ENCODE measurements around the gene ZNF831.

Gene ZNF831

DNA sequence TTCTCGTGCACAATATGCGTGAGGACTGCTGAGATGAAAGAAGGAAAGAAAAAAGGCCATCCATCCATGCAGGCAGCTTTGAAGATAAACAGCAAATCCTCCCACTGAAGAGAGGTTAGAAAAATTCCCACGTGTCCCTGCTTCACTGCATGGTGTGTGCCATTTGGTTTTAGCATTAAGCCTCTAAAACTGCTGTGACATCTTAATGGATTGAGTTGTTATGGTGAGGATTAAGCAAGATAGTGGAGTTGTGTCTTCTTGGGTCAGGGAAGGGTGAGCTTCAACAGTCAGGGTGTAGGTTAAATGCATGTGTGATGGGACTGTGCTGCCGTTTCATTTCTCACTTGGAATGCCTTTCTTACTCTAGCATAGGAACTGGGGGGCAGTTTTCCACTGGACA lies 50.5 kb downstream of the ZNF831 start:
- no peak for DNase-seq (ENCODE audit: low read depth in 2 of 2)

DNA sequence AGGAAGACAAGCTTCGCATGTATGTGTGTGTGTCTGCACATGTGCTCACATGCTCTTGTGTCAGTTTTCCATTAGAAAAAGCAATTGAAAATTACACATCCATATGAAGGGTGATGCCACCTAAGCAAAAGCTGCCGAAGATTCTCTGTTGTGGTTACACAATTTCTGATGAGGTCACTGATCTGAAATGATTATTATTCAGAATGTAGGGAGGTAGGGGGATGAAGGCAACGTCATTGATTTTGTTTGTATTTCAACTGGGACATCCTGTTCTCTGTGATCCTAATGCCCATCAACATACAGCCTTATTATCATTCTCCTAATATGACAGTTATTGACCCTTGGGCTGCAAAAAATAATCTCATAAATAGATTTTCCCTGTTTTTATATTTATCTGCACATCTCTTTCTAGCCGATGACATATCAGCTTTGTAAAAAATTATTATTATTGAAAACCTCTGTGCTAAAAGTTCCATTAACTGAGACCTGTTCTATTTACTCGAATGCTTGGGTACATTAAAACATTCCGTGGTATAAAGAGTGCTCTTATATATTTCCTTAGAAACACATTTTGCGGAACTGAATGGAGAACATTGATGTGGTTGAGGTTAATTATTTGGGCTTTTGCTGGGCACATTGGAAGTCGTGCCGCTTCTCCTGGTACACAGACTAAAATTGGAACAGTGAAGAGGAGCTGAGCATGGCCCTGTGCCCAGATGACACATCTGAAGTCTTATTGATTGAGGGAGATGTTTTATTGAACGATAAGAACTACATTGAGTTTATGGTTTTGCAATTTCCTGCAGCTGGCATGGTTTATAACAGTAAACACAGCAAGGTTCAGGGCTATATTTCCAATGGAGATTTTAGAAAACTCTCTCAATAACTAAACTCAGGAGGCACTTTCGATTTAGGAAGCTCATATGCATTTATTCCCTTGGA lies 51.3 kb downstream of the ZNF831 start:
- no peak for DNase-seq (ENCODE audit: low read depth in 2 of 2)

DNA sequence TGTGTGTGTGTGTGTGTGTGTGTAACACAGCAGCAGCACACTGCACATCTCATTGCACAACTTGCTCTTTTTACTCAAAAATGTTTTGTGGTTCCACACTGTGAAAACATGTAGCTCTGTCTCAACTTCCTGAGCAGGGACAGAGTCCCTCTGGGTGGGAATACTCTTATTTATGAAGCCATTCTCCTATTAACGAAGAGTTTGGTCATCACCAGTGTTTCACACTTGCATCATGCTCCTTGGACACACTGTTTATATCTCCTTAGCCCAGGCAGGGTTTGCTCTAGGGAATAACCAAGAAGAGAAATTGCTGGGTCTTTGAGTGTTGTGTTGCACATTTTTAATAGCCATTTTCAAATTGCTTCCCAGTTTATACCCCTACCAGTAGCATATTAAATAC lies 53.6 kb downstream of the ZNF831 start:
- DNase-seq (ENCODE audit: low read depth in 2 of 2): no peak

DNA sequence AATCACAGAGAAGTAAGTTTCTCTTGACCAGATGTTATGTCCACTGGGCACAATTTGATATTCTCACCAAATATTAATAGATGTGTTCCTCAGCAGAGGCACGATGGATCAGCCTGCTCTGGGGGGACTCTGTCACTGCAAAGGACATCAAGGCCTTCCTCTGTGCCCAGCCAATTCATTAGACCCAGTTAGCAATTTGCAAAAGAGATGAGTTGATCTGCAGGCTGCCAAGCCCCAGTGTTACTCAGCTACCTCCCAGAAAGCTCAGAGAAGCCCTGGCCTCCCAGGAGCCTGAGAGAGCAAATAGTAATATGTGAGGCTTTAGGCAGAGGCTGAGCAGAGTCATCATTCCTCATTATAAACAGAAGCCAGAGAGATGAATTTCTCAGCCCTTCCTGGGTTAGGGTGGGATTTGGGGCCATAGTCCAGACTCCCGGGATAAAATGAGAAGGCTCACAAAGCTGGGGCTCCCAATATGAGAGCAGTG lies 54.2 kb downstream of the ZNF831 start:
- no peak for DNase-seq (ENCODE audit: low read depth in 2 of 2)

DNA sequence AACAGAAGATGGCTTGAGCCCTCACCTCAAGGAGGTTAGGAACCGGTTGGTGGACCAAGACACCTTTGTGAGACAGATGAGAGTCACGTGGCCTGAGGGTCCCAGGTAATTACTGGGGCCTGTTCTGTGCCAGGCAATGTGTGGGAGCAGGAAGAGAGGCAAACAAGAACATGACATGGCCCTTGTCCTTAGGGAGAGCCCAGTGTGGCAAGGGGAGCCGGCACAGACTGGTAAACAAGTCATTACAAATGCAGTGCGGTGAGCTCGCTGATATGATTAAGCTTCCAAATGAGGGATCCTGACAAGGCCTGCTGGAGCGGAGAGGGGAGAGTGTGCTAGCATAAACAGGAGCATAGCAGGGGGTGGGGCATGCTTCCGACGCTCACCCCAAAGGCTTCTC lies 55.6 kb downstream of the ZNF831 start:
- no peak for DNase-seq (ENCODE audit: low read depth in 2 of 2)

DNA sequence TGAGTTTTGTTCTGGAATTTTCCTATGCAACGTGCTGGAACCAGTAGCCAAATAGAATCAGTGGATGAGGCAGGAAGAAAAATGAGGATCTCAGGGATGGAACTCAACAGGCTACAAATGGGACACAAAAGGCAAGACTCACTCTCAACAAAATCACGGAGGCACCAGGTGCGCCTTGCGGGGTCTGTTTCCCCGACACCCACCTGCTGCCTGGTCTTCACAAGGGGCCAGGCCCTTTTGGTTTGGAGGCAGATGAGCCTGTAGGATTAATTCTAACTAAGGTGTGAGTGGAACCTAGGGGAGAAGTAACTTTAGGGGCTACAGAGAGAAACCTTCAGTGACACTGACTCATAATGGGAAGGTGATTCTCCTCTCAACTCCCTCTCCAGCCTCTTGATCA lies 56.5 kb downstream of the ZNF831 start:
- no peak for DNase-seq (ENCODE audit: low read depth in 2 of 2)

DNA sequence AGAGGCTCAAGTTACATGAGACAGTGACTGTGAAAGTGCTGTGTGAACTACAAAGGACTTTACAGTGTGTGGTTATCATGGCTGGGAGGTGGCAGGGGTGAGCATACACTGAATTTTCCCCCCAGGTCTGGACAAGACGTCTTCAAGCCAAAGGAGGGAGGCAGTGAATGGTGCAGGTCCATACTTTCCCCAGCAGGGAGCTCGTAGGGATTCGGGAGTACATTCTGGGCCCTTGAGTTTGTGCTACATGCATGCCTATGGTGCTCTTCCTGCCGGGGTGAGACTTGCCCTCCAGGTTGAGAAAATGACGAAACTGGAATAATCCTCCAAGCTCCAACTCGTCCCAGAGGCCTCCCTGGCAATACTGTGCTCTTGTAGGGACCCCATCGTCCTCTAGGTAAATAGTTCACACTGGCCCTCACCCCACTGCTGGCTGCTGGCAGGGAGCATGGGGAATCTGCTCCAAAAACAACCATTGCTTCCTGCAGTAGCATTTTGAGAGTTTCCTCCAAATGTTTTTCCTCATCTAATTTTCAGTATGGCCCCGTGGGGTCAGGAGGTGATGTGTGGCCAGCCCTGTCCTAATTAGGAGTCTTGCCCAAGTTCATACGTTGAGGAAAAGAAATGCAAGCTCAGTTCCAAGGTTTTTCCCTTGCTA lies 57.6 kb downstream of the ZNF831 start:
- DNase-seq (ENCODE audit: low read depth in 2 of 2): no peak

DNA sequence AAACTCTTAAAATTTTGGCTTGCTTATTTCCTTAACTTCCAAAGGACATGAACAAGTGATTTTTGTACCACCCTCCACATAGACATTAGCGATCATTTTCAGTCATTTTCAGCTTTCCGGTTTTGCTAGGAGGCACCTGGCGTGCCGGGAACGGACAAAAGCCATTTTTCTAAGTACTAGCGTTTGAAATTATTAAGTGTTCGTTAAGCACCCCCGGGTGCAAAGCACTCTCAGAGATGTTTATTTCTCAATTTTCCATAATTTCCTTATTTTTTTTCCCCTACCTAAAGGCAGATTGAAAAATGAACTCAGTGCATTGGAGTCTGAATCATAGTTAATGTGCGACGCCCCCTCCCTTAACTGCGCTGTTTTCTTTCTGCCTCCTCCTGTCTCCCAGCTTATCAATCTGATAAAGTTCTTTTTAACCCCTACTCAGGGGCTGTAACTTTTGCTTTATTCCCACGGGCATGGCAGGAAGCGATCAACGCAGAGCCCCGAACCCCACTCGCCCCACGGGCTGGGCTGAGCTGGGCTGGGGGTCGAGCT lies 58.2 kb downstream of the ZNF831 start:
- DNase-seq (ENCODE audit: low read depth in 2 of 2): no peak

DNA sequence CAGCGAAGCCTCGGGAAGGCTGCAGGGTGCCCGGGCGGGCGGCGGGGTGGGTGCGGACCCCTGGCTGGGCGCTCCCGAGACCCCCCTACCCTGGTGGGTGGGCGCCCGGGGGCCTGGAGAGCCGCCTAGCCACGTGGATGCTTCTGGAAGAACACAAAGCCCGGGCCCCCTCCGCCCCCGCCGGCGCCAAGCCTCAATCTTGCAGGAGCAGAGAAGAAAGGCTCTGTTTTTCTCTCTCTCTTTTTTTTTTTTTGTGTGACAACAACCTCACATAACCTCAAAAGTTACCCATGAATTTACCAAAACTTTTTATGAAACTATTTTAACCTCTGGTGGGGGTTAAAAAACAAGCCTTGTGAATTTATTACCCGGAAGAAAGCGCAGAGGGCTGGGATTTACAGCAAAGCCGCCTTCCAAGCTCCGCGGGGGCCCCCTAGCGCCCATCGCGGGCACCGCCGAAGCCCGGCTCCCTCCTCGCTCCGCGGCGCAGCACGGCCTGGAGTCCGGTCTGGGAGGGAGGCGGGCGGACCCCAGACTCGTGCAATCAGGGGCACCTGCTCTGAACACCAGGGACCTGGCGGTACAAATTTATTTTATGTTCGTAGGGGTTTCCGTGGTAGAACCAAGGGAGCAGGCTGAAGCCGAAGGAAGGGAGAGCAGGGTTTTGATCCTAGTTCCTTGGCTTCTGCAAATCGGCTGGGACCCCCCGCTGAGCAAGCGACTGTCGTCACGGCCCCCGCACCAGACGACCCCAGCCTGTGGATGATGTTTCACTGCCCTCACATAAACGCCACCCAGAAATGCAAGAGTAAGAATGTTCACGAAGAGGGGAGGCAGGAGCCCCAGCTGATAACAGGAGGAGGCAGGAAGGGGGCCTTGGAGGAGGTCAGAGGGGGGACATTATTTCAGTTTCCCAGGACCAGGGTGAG lies 58.9 kb downstream of the ZNF831 start:
- DNase-seq (ENCODE audit: low read depth in 2 of 2): peak; percentile 65 to 67

DNA sequence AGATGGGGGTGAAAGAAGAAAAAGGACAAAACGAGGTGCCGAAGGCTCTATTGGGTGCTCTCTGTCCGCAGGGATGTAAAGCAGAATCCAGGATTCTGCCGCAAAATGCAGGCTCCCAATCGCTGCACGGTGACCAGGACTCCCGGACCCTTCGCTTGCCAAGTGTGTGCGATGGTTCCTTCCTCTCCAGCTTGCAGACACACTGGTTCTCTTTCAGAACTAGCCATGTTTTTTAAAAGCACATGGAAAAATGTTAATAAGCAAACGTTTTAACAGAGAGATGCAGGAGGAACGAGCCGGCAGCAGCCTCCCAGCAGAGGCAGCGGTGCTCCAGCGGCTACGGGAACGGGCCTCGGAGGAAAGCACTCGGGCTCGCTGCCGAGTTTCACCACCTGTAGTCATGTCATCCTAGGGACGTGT lies 59.6 kb downstream of the ZNF831 start:
- DNase-seq (ENCODE audit: low read depth in 2 of 2): no peak

DNA sequence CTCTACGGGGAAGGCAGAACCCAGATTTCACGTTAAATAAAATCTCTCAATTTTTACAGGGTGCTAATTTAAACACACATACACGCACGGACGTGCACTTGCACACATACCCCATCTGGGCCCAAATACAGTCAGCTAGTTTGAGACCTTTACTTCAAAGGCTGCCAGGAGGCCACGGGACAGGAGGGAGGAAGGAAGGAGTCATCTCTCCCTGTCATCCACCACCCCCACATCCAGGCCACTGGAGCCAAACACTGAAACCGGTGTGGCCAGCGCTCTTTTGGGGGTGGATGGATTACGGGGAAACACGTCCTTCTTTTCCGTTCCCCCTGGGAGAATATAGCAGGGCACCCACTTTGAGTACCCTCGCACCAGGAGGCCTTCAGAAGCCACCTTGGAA lies 60.1 kb downstream of the ZNF831 start:
- DNase-seq (ENCODE audit: low read depth in 2 of 2): no peak

DNA sequence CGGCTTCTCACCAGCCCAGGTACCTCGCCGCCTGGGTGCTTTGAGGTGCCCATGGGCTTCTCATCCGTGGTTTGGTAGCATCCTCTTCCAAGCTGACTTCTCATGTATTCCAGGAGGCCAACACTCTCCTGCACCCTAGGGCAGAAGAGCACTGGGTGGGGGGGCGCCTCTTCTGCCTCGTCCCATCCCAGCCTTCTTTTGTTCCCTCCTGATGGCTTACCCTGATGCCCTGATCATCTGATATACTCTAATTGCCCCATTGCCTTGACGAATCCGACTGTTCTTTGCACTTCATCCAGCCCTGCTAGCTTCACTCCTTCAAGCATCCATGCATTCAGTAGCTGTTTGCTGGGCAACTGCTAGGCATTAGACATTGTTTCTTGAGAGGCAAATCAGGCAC lies 60.6 kb downstream of the ZNF831 start:
- no peak for DNase-seq (ENCODE audit: low read depth in 2 of 2)

DNA sequence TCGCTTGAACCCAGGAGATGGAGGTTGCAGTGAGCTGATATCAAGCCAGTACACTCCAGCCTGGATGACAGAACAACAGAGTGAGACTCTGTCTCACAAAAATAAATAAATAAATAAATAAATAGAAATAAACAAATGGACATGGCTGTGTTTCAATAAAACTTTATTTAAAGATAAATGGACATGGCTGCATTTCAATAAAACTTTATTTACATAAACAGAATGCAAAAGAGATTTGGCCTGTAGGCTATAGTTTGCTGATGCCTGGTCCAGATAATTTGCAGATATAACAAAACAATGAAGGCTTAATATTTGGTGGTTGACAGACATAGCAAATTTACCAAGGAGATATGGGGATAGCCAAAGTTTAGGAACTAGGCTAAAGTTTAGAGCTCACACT lies 66.8 kb downstream of the ZNF831 start:
- no peak for DNase-seq (ENCODE audit: low read depth in 2 of 2)

DNA sequence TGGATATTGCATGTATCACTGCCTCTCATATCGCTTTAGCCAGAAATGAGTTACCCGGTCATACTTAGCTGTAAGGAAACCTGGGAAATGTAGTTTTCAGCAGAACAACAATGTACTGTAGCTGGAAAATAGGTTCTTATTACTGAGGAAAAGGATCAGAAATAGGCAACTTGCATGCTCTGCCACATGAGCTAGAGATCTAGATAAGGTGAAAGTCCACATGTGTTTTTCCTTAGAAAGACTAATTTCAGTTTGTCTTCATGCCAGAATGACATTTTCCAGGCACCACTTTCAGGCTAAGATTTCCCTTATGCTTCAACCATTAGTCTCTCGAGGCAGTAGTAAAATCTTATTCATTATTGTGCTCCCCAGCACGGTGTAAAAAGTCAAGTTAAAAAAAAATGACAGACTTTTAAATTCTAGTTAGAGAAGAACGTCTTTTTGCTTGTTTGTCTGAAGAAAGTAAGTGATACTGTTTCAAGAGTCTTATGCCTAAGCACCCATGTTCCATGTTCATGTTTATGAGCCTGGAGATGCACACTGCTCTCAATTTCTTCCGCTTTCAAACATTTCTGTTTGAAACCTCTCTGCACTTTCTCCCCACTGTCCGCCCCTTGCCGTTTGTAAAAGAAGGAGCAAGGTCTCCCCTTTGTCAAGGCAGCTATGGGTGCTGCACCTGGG lies 67.6 kb downstream of the ZNF831 start:
- no peak for DNase-seq (ENCODE audit: low read depth in 2 of 2)

DNA sequence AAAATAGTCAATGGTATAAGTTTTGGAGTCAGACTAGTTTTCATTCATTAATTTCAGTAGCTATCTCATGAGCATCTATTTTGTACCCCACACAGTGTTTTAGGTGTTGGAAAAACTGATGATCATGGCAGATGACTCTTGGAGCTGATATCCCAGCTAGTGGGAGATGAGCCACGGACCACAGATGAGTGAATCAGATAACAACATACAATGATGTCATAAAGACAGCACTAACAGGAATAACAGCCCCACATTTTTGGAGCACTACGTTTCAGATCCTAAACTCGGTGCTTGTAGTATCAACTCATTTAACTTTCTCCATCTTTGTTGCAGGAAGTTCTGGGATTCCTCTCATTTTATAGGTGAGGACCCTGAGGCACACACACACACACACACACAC lies 69.0 kb downstream of the ZNF831 start:
- DNase-seq (ENCODE audit: low read depth in 2 of 2): no peak

DNA sequence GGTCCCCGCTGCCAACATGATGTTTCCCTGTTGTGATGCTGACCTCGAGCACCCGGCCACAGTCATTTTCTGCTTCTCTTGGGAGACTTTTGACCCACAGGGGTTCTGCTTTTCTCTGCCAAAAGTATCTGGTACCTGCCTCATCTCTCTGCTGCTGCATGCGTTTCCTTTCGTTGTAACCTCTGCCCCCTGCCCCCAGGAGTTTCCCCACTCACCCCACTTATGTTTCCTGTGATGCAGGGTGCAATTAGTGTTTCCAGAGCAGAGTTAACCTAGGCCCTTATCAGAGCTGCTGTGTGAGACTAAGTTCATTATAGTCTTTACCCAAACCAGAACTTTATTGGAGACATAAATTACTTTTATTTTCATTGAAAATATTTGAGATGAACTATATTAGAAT lies 71.6 kb downstream of the ZNF831 start:
- DNase-seq (ENCODE audit: low read depth in 2 of 2): no peak

DNA sequence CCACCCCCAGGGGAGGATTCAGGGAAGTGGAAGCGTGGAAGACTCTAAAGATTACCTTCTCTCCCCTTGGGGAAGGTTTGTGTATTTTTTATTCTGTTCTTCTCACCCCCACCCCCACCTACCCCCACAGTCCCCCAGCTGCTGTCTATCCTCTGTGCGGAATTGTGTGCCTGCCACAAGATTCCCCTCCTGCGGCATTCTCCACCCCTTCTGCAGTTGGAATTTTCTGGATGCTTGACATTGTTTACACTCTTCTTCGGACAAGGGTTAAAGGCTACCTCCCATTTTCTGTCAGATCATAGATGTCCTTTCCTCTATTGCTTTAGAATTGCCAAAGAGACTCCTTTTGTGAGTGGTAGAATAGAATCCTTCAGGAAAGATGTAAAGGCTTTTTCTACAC lies 76.4 kb downstream of the ZNF831 start:
- no peak for DNase-seq (ENCODE audit: low read depth in 2 of 2)

DNA sequence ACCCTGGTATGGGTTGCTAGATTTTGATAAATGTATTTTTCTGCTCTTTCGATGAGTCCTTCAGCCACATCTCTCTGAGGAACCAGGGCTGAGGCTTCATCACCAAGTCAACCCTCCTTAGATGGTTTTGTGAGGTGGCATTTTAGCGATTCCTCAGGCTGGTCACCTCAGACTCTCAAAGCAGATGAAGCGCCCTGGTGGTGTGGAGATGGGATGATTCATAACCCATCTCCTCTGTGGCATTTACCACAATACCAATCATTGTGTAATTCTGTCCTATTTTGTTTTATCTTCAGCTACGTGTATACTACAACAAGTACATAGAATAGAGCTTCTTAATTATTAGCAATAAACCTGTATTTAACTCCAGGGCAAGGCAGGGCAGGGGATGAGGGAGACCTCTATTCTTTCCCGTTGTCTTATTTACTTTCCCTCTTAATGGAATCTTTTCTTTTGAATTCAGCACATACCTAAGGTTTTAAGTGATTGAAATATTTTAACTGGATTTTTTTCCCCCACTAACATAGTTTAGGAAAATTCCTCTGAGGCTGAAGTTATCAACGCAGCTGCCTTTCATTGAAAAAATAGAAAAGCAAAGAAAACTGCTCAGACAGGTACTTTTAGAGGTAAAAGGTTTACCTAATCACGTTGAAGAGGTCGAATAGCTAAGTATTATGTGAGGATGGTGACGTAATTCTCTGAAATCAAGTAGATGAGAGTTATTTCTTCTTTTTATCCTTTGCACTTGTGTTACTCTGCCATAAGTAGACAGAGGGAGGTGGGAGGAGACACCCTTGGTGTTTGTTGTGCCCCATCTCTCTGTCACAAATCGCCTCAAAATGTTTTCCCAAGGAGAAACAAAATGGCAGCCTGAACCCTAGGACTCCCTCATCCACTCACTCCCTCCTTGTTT lies 79.3 kb downstream of the ZNF831 start:
- DNase-seq (ENCODE audit: low read depth in 2 of 2): no peak

DNA sequence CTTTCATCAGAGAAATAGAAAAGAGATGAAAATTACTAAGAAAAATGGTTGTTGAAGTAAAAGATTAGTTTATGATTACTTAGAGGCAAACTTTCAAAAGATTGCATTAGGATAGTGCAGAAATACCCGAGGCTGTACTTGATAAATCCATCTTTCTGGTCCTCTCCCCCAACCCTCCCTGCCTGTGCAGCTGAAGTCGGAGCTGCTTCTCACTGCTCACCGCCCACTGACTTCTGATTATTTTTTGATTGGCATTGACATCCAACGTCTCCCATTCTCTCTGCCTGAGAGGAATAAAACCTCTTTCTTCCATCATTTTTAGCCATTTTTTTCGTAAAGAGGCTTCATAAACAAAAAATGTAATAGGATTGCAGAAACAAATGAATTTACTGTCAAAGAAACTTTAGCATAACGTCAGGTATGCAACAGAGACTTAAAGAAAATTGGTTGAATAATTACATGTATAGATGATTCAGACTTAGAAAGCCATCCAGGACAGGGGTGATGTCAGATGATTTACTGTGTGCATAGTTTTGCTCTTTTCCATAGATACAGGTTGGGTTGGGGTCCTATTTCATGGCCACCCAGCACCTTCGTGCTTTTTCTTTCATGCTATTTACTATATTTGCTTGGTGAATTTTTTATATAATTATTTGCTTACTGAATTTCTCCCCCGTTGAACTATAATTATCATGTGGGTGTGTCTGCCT lies 83.2 kb downstream of the ZNF831 start:
- no peak for DNase-seq (ENCODE audit: low read depth in 2 of 2)

Measured in stimulated activated CD8-positive, alpha-beta memory T cell treated with anti-CD3 and anti-CD28 coated beads, Interleukin-7, amount 100 ng/mL, for 1 hour (primary cell).